ENCODE measurements around the gene OLFM1.

OLFM1 gene

GRCh38 chr9:135045264-135045927 is 42.1 kb upstream of the OLFM1 start:
- H3K4me3 ChIP-seq (ENCODE audit: low read length), result no peak overlapping the region
- no peak for TF ChIP-seq CTCF (conservative IDR thresholded peaks at IDR 0.05; ENCODE audit: low read depth, low read length)

GRCh38 chr9:135045928-135046738 is 41.3 kb upstream of the OLFM1 start:
- DNase-seq (ENCODE audit: low read depth), result no peak
- H3K4me3 ChIP-seq (ENCODE audit: low read length), result no peak overlapping the region
- no peak for TF ChIP-seq CTCF (conservative IDR thresholded peaks at IDR 0.05; ENCODE audit: low read depth, low read length)

More at GRCh38 chr9:135045264-135045927, 42.1 kb upstream of the OLFM1 start:
- DNase-seq (ENCODE audit: low read depth), result no peak

GRCh38 chr9:135046739-135047350 is 40.6 kb upstream of the OLFM1 start:
- TF ChIP-seq CTCF (conservative IDR thresholded peaks at IDR 0.05; ENCODE audit: low read depth, low read length), result no peak
- no peak overlapping the region for H3K4me3 ChIP-seq (ENCODE audit: low read length)
- DNase-seq (ENCODE audit: low read depth), result no peak

- no peak for DNase-seq (ENCODE audit: low read depth)
- TF ChIP-seq CTCF (conservative IDR thresholded peaks at IDR 0.05; ENCODE audit: low read depth, low read length), result no peak
These were observed 39.9 kb upstream of the OLFM1 start for GRCh38 chr9:135047521-135047920.

GRCh38 chr9:135048046-135048757 is 39.3 kb upstream of the OLFM1 start:
- no peak overlapping the region for H3K4me3 ChIP-seq (ENCODE audit: low read length)
- no peak for DNase-seq (ENCODE audit: low read depth)
- TF ChIP-seq CTCF (conservative IDR thresholded peaks at IDR 0.05; ENCODE audit: low read depth, low read length), result no peak

More at GRCh38 chr9:135047521-135047920, 39.9 kb upstream of the OLFM1 start:
- H3K4me3 ChIP-seq (ENCODE audit: low read length), result no peak overlapping the region

GRCh38 chr9:135048758-135049444 is 38.6 kb upstream of the OLFM1 start:
- TF ChIP-seq CTCF (conservative IDR thresholded peaks at IDR 0.05; ENCODE audit: low read depth, low read length), result no peak
- H3K4me3 ChIP-seq (ENCODE audit: low read length), result no peak overlapping the region
- DNase-seq (ENCODE audit: low read depth), result no peak
